WTC11 (cell line): Measurements from ENCODE around the gene CELF2. TPM values are rescaled to one million over a fixed set of nuclear protein-coding genes. Genes with fewer than 3 reads are reported as not detected.

Experiments used
- ATAC-seq: fragments of 200-7000 bp; cut with Tn5 transposase; 2 replicates; pipeline ENCODE4 v1.10.0; 2021; ENCODE audit warnings: mild to moderate bottlenecking, moderate library complexity
- CTCF ChIA-PET: fragments of 300-600 bp; sonication (Branson Sonifier 250); formaldehyde crosslinking; loops from one replicate; lab custom pipeline; 2021; ENCODE audit warnings: antibody characterized with exemption; lab: Charles Lee
- POLR2A ChIA-PET: fragments of 350-600 bp; sonication (Branson Sonifier 250); formaldehyde crosslinking; loops from one replicate; lab custom pipeline; 2021; ENCODE audit warnings: antibody characterized with exemption; lab: Charles Lee
- DNase-seq: peaks from one replicate; pipeline ENCODE4 v3.0.0; 2021; ENCODE audit warnings: low spot score
- H3K27ac Mint-ChIP-seq: 2 replicates; pipeline ENCODE4 v1.8.0; 2021; ENCODE audit warnings: mixed read lengths
- H3K27me3 Mint-ChIP-seq: 2 replicates; pipeline ENCODE4 v1.8.0; 2021; ENCODE audit warnings: low read depth, mild to moderate bottlenecking, moderate library complexity, mixed read lengths
- H3K36me3 Mint-ChIP-seq: 2 replicates; pipeline ENCODE4 v1.8.0; 2021; ENCODE audit warnings: mixed read lengths
- H3K4me1 Mint-ChIP-seq: 2 replicates; pipeline ENCODE4 v1.8.0; 2022; ENCODE audit warnings: mixed read lengths
- H3K4me3 Mint-ChIP-seq: 2 replicates; pipeline ENCODE4 v1.8.0; 2021; ENCODE audit warnings: mild to moderate bottlenecking, moderate library complexity, mixed read lengths
- H3K9me3 Mint-ChIP-seq: 2 replicates; pipeline ENCODE4 v1.8.0; 2021; ENCODE audit warnings: mixed read lengths
- ATF1 ChIP-seq: sonication (generic); formaldehyde crosslinking; IDR thresholded peaks from 2 replicates; pipeline ENCODE4 v1.8.1; 2023; ENCODE audit warnings: mild to moderate bottlenecking, moderate library complexity, missing genetic modification reagents
- CDX4 ChIP-seq: fragments of 250-450 bp; sonication (Bioruptor Pico); IDR thresholded peaks from 2 replicates; pipeline ENCODE4 v1.9.0; 2021; ENCODE audit warnings: moderate library complexity, mild to moderate bottlenecking, inconsistent platforms, borderline replicate concordance
- CREB1 ChIP-seq: sonication (generic); formaldehyde crosslinking; IDR thresholded peaks from 2 replicates; pipeline ENCODE4 v1.8.0; 2023; ENCODE audit warnings: mild to moderate bottlenecking, missing genetic modification reagents
- JUN ChIP-seq: sonication (generic); formaldehyde crosslinking; IDR thresholded peaks from 2 replicates; pipeline ENCODE4 v1.8.0; 2023; ENCODE audit warnings: mild to moderate bottlenecking, missing genetic modification reagents
- KAT7 ChIP-seq: sonication (generic); formaldehyde crosslinking; IDR thresholded peaks from 2 replicates; pipeline ENCODE4 v1.8.1; 2023; ENCODE audit warnings: missing genetic modification reagents, mild to moderate bottlenecking, borderline replicate concordance
- NR1H2 ChIP-seq: sonication (generic); formaldehyde crosslinking; IDR thresholded peaks from 2 replicates; pipeline ENCODE4 v1.9.0; 2021; ENCODE audit warnings: mild to moderate bottlenecking, moderate library complexity, missing genetic modification reagents
- OVOL2 ChIP-seq: fragments of 250-450 bp; sonication (Bioruptor Pico); IDR thresholded peaks from 2 replicates; pipeline ENCODE4 v1.9.0; 2021; ENCODE audit warnings: mild to moderate bottlenecking, borderline replicate concordance
- RELA ChIP-seq: sonication (generic); formaldehyde crosslinking; IDR thresholded peaks from 2 replicates; pipeline ENCODE4 v1.8.1; 2022; ENCODE audit warnings: missing genetic modification reagents, mild to moderate bottlenecking, borderline replicate concordance
- SMAD4 ChIP-seq: sonication (generic); formaldehyde crosslinking; IDR thresholded peaks from 2 replicates; pipeline ENCODE4 v1.8.0; 2022; ENCODE audit warnings: mild to moderate bottlenecking, missing genetic modification reagents
- USF2 ChIP-seq: sonication (generic); formaldehyde crosslinking; IDR thresholded peaks from 2 replicates; pipeline ENCODE4 v1.8.1; 2023; ENCODE audit warnings: mild to moderate bottlenecking, missing genetic modification reagents, moderate library complexity
- ZNF138 ChIP-seq: sonication (generic); formaldehyde crosslinking; conservative IDR thresholded peaks from 2 replicates; pipeline ENCODE4 v1.8.1; 2022; ENCODE audit warnings: mild to moderate bottlenecking, moderate library complexity, missing genetic modification reagents
- ZNF532 ChIP-seq: fragments of 250-450 bp; sonication (Bioruptor Pico); IDR thresholded peaks from 2 replicates; pipeline ENCODE4 v1.9.0; 2021; ENCODE audit warnings: mild to moderate bottlenecking, borderline replicate concordance
- total RNA-seq: library from RNA; stranded (reverse); gene quantifications from 3 replicates; pipeline ENCODE4 v1.2.3, GENCODE V29; 2021
- TF ChIP-seq, protein P1 (sequence below): sonication (generic); formaldehyde crosslinking; IDR thresholded peaks from 2 replicates; pipeline ENCODE4 v1.8.1; 2022; ENCODE audit warnings: low read depth, missing genetic modification reagents, borderline replicate concordance
- TF ChIP-seq, protein P2 (sequence below): sonication (generic); formaldehyde crosslinking; IDR thresholded peaks from 2 replicates; pipeline ENCODE4 v1.8.0; 2023; ENCODE audit warnings: missing genetic modification reagents, mild to moderate bottlenecking, borderline replicate concordance
- TF ChIP-seq, protein P3 (sequence below): sonication (generic); formaldehyde crosslinking; IDR thresholded peaks from 2 replicates; pipeline ENCODE4 v1.8.0; 2022; ENCODE audit warnings: mild to moderate bottlenecking, missing genetic modification reagents

CELF2 gene
- total RNA-seq, 1 experiment from 2014 or later: 24.6 TPM

GRCh38 chr10:11231285-11231684 is 213.6 kb downstream of the CELF2 start (continued):
- TF ChIP-seq ZNF532 (CRISPR knock-in tag) (no peak), OVOL2 (CRISPR knock-in tag) (no peak), JUN (CRISPR knock-in tag) (no peak)
- TF ChIP-seq, protein P1, sequence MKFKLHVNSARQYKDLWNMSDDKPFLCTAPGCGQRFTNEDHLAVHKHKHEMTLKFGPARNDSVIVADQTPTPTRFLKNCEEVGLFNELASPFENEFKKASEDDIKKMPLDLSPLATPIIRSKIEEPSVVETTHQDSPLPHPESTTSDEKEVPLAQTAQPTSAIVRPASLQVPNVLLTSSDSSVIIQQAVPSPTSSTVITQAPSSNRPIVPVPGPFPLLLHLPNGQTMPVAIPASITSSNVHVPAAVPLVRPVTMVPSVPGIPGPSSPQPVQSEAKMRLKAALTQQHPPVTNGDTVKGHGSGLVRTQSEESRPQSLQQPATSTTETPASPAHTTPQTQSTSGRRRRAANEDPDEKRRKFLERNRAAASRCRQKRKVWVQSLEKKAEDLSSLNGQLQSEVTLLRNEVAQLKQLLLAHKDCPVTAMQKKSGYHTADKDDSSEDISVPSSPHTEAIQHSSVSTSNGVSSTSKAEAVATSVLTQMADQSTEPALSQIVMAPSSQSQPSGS (CRISPR knock-in tag): no peak
- TF ChIP-seq, protein P2, sequence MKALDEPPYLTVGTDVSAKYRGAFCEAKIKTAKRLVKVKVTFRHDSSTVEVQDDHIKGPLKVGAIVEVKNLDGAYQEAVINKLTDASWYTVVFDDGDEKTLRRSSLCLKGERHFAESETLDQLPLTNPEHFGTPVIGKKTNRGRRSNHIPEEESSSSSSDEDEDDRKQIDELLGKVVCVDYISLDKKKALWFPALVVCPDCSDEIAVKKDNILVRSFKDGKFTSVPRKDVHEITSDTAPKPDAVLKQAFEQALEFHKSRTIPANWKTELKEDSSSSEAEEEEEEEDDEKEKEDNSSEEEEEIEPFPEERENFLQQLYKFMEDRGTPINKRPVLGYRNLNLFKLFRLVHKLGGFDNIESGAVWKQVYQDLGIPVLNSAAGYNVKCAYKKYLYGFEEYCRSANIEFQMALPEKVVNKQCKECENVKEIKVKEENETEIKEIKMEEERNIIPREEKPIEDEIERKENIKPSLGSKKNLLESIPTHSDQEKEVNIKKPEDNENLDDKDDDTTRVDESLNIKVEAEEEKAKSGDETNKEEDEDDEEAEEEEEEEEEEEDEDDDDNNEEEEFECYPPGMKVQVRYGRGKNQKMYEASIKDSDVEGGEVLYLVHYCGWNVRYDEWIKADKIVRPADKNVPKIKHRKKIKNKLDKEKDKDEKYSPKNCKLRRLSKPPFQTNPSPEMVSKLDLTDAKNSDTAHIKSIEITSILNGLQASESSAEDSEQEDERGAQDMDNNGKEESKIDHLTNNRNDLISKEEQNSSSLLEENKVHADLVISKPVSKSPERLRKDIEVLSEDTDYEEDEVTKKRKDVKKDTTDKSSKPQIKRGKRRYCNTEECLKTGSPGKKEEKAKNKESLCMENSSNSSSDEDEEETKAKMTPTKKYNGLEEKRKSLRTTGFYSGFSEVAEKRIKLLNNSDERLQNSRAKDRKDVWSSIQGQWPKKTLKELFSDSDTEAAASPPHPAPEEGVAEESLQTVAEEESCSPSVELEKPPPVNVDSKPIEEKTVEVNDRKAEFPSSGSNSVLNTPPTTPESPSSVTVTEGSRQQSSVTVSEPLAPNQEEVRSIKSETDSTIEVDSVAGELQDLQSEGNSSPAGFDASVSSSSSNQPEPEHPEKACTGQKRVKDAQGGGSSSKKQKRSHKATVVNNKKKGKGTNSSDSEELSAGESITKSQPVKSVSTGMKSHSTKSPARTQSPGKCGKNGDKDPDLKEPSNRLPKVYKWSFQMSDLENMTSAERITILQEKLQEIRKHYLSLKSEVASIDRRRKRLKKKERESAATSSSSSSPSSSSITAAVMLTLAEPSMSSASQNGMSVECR (CRISPR knock-in tag): no peak

DNA sequence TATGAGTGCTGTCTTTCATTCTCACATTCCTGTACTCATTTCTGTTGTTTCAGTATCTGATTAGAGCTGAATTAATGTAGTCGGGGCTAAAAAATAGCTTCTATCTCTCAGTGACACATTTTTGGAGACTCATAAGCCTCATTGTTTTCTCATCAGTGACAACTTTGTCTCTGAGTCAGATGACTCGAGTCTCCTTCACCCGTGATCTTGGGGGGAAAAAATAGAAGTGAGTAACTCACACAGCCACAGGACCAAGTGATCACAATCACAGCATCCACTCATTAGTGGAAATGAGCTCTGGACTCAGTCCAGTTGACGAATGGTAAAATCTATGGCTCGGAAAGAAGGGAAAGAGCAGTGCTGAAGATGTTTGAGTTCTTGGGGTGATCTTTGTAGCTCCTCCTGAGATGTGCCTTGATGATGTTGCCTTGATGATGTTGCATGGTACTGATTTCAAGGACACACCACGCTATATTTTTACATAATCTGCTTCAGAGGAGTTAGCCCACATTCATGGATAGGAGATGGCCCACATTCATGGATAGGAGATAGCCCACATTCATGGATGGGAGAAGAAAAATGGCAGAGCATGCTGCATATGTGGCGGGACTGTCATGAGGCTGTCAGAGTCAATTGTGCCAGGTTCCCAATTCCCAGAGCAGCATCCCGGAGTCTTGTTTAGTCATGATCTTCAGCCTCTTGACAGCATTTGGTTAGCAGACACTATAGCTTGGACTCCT is 214.7 kb downstream of the CELF2 start:
- CTCF ChIA-PET: interaction anchor here (0.6 kb wide), 1 partner anchor 22 kb away, joined by 3 read pairs; no protein-coding TSS in a partner anchor
- no peak for ATAC-seq
- DNase-seq: no peak
- H3K27me3 Mint-ChIP-seq: no peaks in the 10 kb centered on the region
- POLR2A ChIA-PET: no interaction called here
- H3K4me1 Mint-ChIP-seq: peaks cover 17% of the 10 kb centered on the region
- no peak overlapping the region for H3K4me3 Mint-ChIP-seq
- no peaks in the 10 kb centered on the region for H3K9me3 Mint-ChIP-seq
- no peaks in the 10 kb centered on the region for H3K36me3 Mint-ChIP-seq
- H3K27ac Mint-ChIP-seq: no peak overlapping the region
- no peak for TF ChIP-seq SMAD4
- TF ChIP-seq USF2: no peak
- TF ChIP-seq RELA (CRISPR knock-in tag): no peak
- TF ChIP-seq ATF1 (CRISPR knock-in tag): no peak
- TF ChIP-seq ZNF138: no peak
- TF ChIP-seq, protein P3, sequence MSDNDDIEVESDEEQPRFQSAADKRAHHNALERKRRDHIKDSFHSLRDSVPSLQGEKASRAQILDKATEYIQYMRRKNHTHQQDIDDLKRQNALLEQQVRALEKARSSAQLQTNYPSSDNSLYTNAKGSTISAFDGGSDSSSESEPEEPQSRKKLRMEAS: no peak
- TF ChIP-seq CREB1 (CRISPR knock-in tag): no peak
- TF ChIP-seq KAT7 (CRISPR knock-in tag): no peak
- TF ChIP-seq NR1H2 (CRISPR knock-in tag): no peak
- no peak for TF ChIP-seq CDX4 (CRISPR knock-in tag)
- TF ChIP-seq, all 79 proteins: peak for 0
